ENCODE results near the gene FGD3. TPM values are rescaled to one million over a fixed set of nuclear protein-coding genes. Genes with fewer than 3 reads are reported as not detected.
A peak's percentile ranks its signal among the peaks of the same experiment; 100 is the strongest.

The FGD3 gene
- total and polyA plus RNA-seq, 2 donors (not counting 1 experiment from before 2014, with no cell fraction given): 130 to 134 TPM

- intact Hi-C loops (cut with micrococcal nuclease): no loop called here
- peak overlapping the region in 1 of 2 donors; percentile 17 for H3K27ac ChIP-seq (ENCODE audit: low read length in 2 of 2)
- ChIA-PET POLR2A (no interaction called here), CTCF (interaction anchor here (1.2 kb wide), 1 partner anchor 137 kb away, joined by 4 read pairs; no protein-coding TSS in a partner anchor)
- H3K36me3 ChIP-seq (replicated peaks in 1 of 2; ENCODE audit: control extremely low read depth in 1 of 2, control insufficient read depth in 1 of 2, extremely low read depth in 1 of 2, insufficient read depth in 2 of 2, low read length in 1 of 2): peaks cover 0 to 59% of the 10 kb centered on the region in 2 experiments
- Mint-ChIP-seq H3K4me1 (peaks cover 82% of the 10 kb centered on the region), H3K4me3 (peak overlapping the region; percentile 56), H3K9me3 (ENCODE audit: insufficient read depth) (no peaks in the 10 kb centered on the region), H3K27ac (peak overlapping the region; percentile 56), H3K27me3 (no peaks in the 10 kb centered on the region)
- H3K9me3 ChIP-seq (ENCODE audit: control extremely low read depth in 1 of 3, control insufficient read depth in 2 of 3, insufficient read depth in 1 of 3, low read length in 2 of 3): peaks cover 0 to 4% (median 0%) of the 10 kb centered on the region in 3 donors
- WGBS (ENCODE audit: insufficient coverage): 100% methylated on average over 2 of the region's 5 CpGs
- H3K4me2 ChIP-seq (replicated peaks; ENCODE audit: low read depth, low read length, poor library complexity, severe bottlenecking): no peak overlapping the region
- peaks cover 55 to 66% of the 10 kb centered on the region in 2 donors for H3K4me1 ChIP-seq (ENCODE audit: control insufficient read depth in 2 of 2, insufficient read depth in 2 of 2, low read length in 2 of 2)
- no peak overlapping the region for H2AFZ ChIP-seq (ENCODE audit: insufficient read depth, low read depth, low read length, poor library complexity, severe bottlenecking)
- DNase-seq: no peak
- H3K9ac ChIP-seq (ENCODE audit: low read length): no peak overlapping the region
- H3K79me2 ChIP-seq (ENCODE audit: control insufficient read depth, insufficient read depth, low read length): peaks cover 95% of the 10 kb centered on the region
- no peak for TF ChIP-seq CTCF (IDR thresholded peaks at IDR 0.05)
- no peak for TF ChIP-seq EZH2 (IDR thresholded peaks at IDR 0.05; ENCODE audit: borderline replicate concordance, insufficient read depth, low read depth, low read length, poor library complexity, severe bottlenecking)
- H4K20me1 ChIP-seq (ENCODE audit: control insufficient read depth, insufficient read depth, low read length, poor library complexity, severe bottlenecking): peaks cover 92% of the 10 kb centered on the region
- H3K27me3 ChIP-seq (replicated peaks in 1 of 4; ENCODE audit: control extremely low read depth in 1 of 4, control insufficient read depth in 3 of 4, insufficient read depth in 4 of 4, low read length in 3 of 4): no peaks in the 10 kb centered on the region
- ATAC-seq (ENCODE audit: low read depth): no peak
- H3K4me3 ChIP-seq (ENCODE audit: control extremely low read depth in 1 of 5, extremely low read depth in 1 of 5, insufficient read depth in 1 of 5, low read depth in 2 of 5, low read length in 4 of 5): no peak overlapping the region
Observed at GRCh38 chr9:92971121-92971520, 23.8 kb downstream of the FGD3 start.

- Histone ChIP-seq H2AFZ (ENCODE audit: insufficient read depth, low read depth, low read length, poor library complexity, severe bottlenecking) (no peak overlapping the region), H3K79me2 (ENCODE audit: control insufficient read depth, insufficient read depth, low read length) (peaks cover 95% of the 10 kb centered on the region), H3K4me2 (replicated peaks; ENCODE audit: low read depth, low read length, poor library complexity, severe bottlenecking) (peak overlapping the region; percentile 36), H3K4me3 (ENCODE audit: control extremely low read depth in 1 of 5, extremely low read depth in 1 of 5, insufficient read depth in 1 of 5, low read depth in 2 of 5, low read length in 4 of 5) (no peak overlapping the region), H3K9ac (ENCODE audit: low read length) (no peak overlapping the region), H3K27me3 (replicated peaks in 1 of 4; ENCODE audit: control extremely low read depth in 1 of 4, control insufficient read depth in 3 of 4, insufficient read depth in 4 of 4, low read length in 3 of 4) (no peaks in the 10 kb centered on the region), H3K27ac (ENCODE audit: low read length in 2 of 2) (no peak overlapping the region), H3K9me3 (ENCODE audit: control extremely low read depth in 1 of 3, control insufficient read depth in 2 of 3, insufficient read depth in 1 of 3, low read length in 2 of 3) (no peaks in the 10 kb centered on the region), H3K36me3 (replicated peaks in 1 of 2; ENCODE audit: control extremely low read depth in 1 of 2, control insufficient read depth in 1 of 2, extremely low read depth in 1 of 2, insufficient read depth in 2 of 2, low read length in 1 of 2) (peaks cover 0 to 62% of the 10 kb centered on the region in 2 experiments), H4K20me1 (ENCODE audit: control insufficient read depth, insufficient read depth, low read length, poor library complexity, severe bottlenecking) (peaks cover 92% of the 10 kb centered on the region), H3K4me1 (ENCODE audit: control insufficient read depth in 2 of 2, insufficient read depth in 2 of 2, low read length in 2 of 2) (peaks cover 49 to 60% of the 10 kb centered on the region in 2 donors)
- Mint-ChIP-seq H3K27ac (no peak overlapping the region), H3K27me3 (no peaks in the 10 kb centered on the region), H3K4me1 (peaks cover 76% of the 10 kb centered on the region), H3K4me3 (no peak overlapping the region), H3K9me3 (ENCODE audit: insufficient read depth) (no peaks in the 10 kb centered on the region)
- POLR2A ChIA-PET: interaction anchor here (0.6 kb wide), 1 partner anchor 35 kb away, joined by 4 read pairs; no protein-coding TSS in a partner anchor
- DNase-seq: no peak
- CTCF ChIA-PET: interaction anchor here (1.2 to 1.9 kb wide), 2 partner anchors 15 to 137 kb away, joined by 4 to 6 read pairs; no protein-coding TSS in a partner anchor
- WGBS (ENCODE audit: insufficient coverage): no CpG with 5 or more reads among the region's 1 CpG
- intact Hi-C loops (cut with micrococcal nuclease): no loop called here
- TF ChIP-seq EZH2 (IDR thresholded peaks at IDR 0.05; ENCODE audit: borderline replicate concordance, insufficient read depth, low read depth, low read length, poor library complexity, severe bottlenecking) (no peak), CTCF (IDR thresholded peaks at IDR 0.05) (no peak)
- ATAC-seq (ENCODE audit: low read depth): no peak
Observed at GRCh38 chr9:92971776-92972175, 24.5 kb downstream of the FGD3 start.

Measured in B cell (primary cell).